ENCODE data around the gene PTPN3.
A peak's percentile ranks its signal among the peaks of the same experiment; 100 is the strongest.
"Not testable (repeated sequence)": the region's sequence is repeated elsewhere in the genome, so short reads cannot be mapped to it uniquely, and the experiment has no call there.

The PTPN3 gene

GRCh38 chr9:109351032-109351431 is 147.1 kb downstream of the PTPN3 start:
- FAIRE-seq (no peak), DNase-seq (ENCODE audit: low spot score) (no peak)

- DNase-seq (ENCODE audit: low spot score) (peak; percentile 59), FAIRE-seq (no peak)
Measured at GRCh38 chr9:109349421-109349846, 148.7 kb downstream of the PTPN3 start.

- no peak for FAIRE-seq
- DNase-seq (ENCODE audit: low spot score) = no peak
Measured at GRCh38 chr9:109346904-109347303, 151.2 kb downstream of the PTPN3 start.

DNA sequence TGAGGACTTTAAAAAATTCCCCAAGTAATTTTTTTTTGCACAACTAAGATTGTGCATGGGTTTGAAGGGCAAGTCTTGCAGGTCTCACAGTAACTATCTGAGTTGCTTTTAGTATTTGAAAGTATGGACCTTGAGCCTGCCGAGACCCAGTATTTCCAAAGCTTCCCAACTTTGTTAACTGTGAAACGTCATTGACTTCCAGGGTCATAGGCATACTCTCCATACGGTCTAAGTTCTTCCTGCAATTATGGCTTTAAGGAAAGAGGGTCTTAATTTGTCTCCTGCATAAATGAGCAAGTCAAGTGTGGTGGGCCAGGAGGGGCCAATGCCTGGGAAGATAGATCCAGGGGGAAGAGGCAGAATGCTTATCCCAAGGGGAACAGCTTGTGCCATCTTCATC is 153.2 kb downstream of the PTPN3 start:
- DNase-seq (ENCODE audit: low spot score) (no peak), FAIRE-seq (no peak)

- FAIRE-seq (no peak), DNase-seq (ENCODE audit: low spot score) (no peak)
Measured at GRCh38 chr9:109342878-109343277, 155.2 kb downstream of the PTPN3 start.

- FAIRE-seq = no peak
Measured at GRCh38 chr9:109341561-109341960, 156.5 kb downstream of the PTPN3 start.

GRCh38 chr9:109340979-109341378 is 157.1 kb downstream of the PTPN3 start:
- not testable (repeated sequence) for FAIRE-seq; DNase-seq (ENCODE audit: low spot score)

More at GRCh38 chr9:109341561-109341960, 156.5 kb downstream of the PTPN3 start:
- DNase-seq (ENCODE audit: low spot score) = no peak

- FAIRE-seq (no peak), DNase-seq (ENCODE audit: low spot score) (no peak)
Measured at GRCh38 chr9:109336409-109336808, 161.7 kb downstream of the PTPN3 start.

DNA sequence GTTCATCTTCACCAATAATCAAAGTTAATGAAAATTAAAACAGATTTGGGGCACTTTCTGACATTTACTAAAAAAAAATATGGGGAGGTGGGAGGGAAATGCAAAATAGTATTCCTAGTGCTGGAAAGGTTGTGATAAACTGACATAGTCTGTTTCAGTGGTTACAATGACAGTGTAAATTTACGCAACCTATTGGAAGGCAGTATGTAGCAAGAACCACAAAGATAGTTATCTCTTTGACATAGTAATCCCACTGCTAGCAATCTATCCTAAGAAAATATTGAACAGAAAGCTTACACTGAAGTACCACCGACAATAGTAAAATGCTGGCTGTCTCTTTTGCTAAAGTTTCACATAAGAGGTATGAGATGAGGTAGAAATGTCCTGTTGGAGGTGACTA is 162.2 kb downstream of the PTPN3 start:
- DNase-seq (ENCODE audit: low spot score) (no peak), FAIRE-seq (no peak)

- no peak for DNase-seq (ENCODE audit: low spot score)
- FAIRE-seq = no peak
Measured at GRCh38 chr9:109335121-109335520, 163.0 kb downstream of the PTPN3 start.

- FAIRE-seq = no peak
- DNase-seq (ENCODE audit: low spot score) = no peak
Measured at GRCh38 chr9:109331353-109331752, 166.8 kb downstream of the PTPN3 start.

GRCh38 chr9:109329638-109330258 is 168.4 kb downstream of the PTPN3 start:
- DNase-seq (ENCODE audit: low spot score) = no peak
- no peak for FAIRE-seq

GRCh38 chr9:109328978-109329637 is 169.0 kb downstream of the PTPN3 start:
- peak; percentile 80 for DNase-seq (ENCODE audit: low spot score)
- no peak for FAIRE-seq
